ENCODE measurements around the gene MRPL50. TPM values are rescaled to one million over a fixed set of nuclear protein-coding genes. Genes with fewer than 3 reads are reported as not detected.
A peak's percentile ranks its signal among the peaks of the same experiment; 100 is the strongest.

The MRPL50 gene
- total and polyA plus RNA-seq, 12 donors: 9.0 to 20.6 (median 16.5) TPM

DNA sequence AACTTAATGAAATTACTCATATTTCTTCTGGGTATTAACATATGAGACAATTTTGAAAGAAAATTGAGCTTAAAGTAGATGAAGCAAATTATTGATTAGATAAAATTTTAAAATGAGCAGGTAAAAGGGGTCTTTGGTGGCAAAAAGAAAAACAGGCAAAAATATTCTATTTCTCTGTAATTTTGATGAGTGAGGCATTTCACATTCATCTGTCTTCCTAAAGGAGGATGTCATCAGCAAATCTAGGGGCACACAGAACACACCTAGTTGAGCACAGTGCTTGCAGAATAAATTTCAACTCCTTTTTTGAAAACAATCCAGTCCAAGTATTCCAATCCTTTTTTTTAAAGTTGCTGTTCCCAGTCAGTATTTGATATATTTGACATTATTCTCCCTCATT, 16.4 kb upstream of the MRPL50 start:
- Histone ChIP-seq H3K4me1 (peaks cover 0 to 14% (median 0%) of the 10 kb centered on the region in 9 donors), H3K9me3 (peaks cover 0 to 97% (median 49%) of the 10 kb centered on the region in 11 donors), H3K27me3 (no peaks in the 10 kb centered on the region), H3K27ac (no peak overlapping the region), H3K4me3 (no peak overlapping the region), H3K36me3 (peaks cover 0 to 48% (median 4%) of the 10 kb centered on the region in 9 donors)
- no peak for ATAC-seq
- intact Hi-C loops (cut with DNase I): no loop called here
- TF ChIP-seq, protein P1, sequence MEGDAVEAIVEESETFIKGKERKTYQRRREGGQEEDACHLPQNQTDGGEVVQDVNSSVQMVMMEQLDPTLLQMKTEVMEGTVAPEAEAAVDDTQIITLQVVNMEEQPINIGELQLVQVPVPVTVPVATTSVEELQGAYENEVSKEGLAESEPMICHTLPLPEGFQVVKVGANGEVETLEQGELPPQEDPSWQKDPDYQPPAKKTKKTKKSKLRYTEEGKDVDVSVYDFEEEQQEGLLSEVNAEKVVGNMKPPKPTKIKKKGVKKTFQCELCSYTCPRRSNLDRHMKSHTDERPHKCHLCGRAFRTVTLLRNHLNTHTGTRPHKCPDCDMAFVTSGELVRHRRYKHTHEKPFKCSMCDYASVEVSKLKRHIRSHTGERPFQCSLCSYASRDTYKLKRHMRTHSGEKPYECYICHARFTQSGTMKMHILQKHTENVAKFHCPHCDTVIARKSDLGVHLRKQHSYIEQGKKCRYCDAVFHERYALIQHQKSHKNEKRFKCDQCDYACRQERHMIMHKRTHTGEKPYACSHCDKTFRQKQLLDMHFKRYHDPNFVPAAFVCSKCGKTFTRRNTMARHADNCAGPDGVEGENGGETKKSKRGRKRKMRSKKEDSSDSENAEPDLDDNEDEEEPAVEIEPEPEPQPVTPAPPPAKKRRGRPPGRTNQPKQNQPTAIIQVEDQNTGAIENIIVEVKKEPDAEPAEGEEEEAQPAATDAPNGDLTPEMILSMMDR (IDR thresholded peaks at IDR 0.05): no peak
- no peak for DNase-seq

GRCh38 chr9:101409079-101409477, 10.7 kb upstream of the MRPL50 start:
- intact Hi-C loops (cut with DNase I): no loop called here
- Histone ChIP-seq H3K4me1 (no peaks in the 10 kb centered on the region), H3K4me3 (no peak overlapping the region), H3K27me3 (no peaks in the 10 kb centered on the region), H3K9me3 (peaks cover 4 to 100% (median 95%) of the 10 kb centered on the region in 11 donors), H3K36me3 (peaks cover 21 to 92% (median 59%) of the 10 kb centered on the region in 9 donors), H3K27ac (no peak overlapping the region)
- 97 to 98% methylated on average over 4 of the region's 4 CpGs for WGBS, 2 donors
- DNase-seq: no peak
- TF ChIP-seq, protein P1 (IDR thresholded peaks at IDR 0.05): no peak
- ATAC-seq: peak in 2 of 8 donors; percentile 25

- 98% methylated on average over 5 of the region's 5 CpGs for WGBS, 2 donors
- Histone ChIP-seq H3K27me3 (no peaks in the 10 kb centered on the region), H3K4me3 (no peak overlapping the region), H3K27ac (no peak overlapping the region), H3K36me3 (peaks cover 21 to 92% (median 64%) of the 10 kb centered on the region in 9 donors), H3K9me3 (peaks cover 4 to 100% (median 94%) of the 10 kb centered on the region in 11 donors), H3K4me1 (no peaks in the 10 kb centered on the region)
- no peak for DNase-seq
- TF ChIP-seq, protein P1 (IDR thresholded peaks at IDR 0.05): no peak
- ATAC-seq: peak in 2 of 8 donors; percentile 10 to 19
- intact Hi-C loops (cut with DNase I): no loop called here
Observed at GRCh38 chr9:101408374-101409078, 10.1 kb upstream of the MRPL50 start.

GRCh38 chr9:101403516-101404285, 5.3 kb upstream of the MRPL50 start:
- DNase-seq: no peak
- WGBS, 2 donors: 95% methylated on average over 9 of the region's 9 CpGs

More at GRCh38 chr9:101403516-101404285, 5.3 kb upstream of the MRPL50 start:
- ATAC-seq: no peak
- intact Hi-C loops (cut with DNase I): loop anchor here in 2 of 10 donors (5.0 kb wide), 2 partner anchors 34 to 44 kb away; partner anchors contain the start of gene ALDOB (in 1 of the 2)
- Histone ChIP-seq H3K4me1 (peaks cover 0 to 25% (median 22%) of the 10 kb centered on the region in 9 donors), H3K36me3 (peaks cover 19 to 89% (median 84%) of the 10 kb centered on the region in 9 donors), H3K4me3 (no peak overlapping the region), H3K9me3 (peaks cover 0 to 71% (median 49%) of the 10 kb centered on the region in 11 donors), H3K27ac (no peak overlapping the region), H3K27me3 (no peaks in the 10 kb centered on the region)
- TF ChIP-seq, protein P1 (IDR thresholded peaks at IDR 0.05): no peak
